WTC11 (cell line): ENCODE results near the gene ZCCHC24.

Experiments
- AFF4 ChIP-seq: sonication (generic); formaldehyde crosslinking; IDR thresholded peaks from 2 replicates; pipeline ENCODE4 v1.8.1; 2023; ENCODE audit warnings: mild to moderate bottlenecking, missing genetic modification reagents, borderline replicate concordance
- ATF2 ChIP-seq: sonication (generic); formaldehyde crosslinking; IDR thresholded peaks from 2 replicates; pipeline ENCODE4 v1.8.1; 2022; ENCODE audit warnings: low read depth, missing genetic modification reagents, borderline replicate concordance
- ATF3 ChIP-seq: sonication (generic); formaldehyde crosslinking; conservative IDR thresholded peaks from 2 replicates; pipeline ENCODE4 v1.8.1; 2022; ENCODE audit warnings: mild to moderate bottlenecking, missing genetic modification reagents
- CREB1 ChIP-seq: sonication (generic); formaldehyde crosslinking; IDR thresholded peaks from 2 replicates; pipeline ENCODE4 v1.8.0; 2023; ENCODE audit warnings: mild to moderate bottlenecking, missing genetic modification reagents
- CTCF ChIP-seq: fragments of 200-600 bp; IDR thresholded peaks from 2 replicates; pipeline ENCODE4 v1.8.0; 2022; ENCODE audit warnings: antibody characterized with exemption
- IRF1 ChIP-seq: sonication (generic); formaldehyde crosslinking; IDR thresholded peaks from 2 replicates; pipeline ENCODE4 v1.8.0; 2023; ENCODE audit warnings: missing genetic modification reagents
- KAT7 ChIP-seq: sonication (generic); formaldehyde crosslinking; IDR thresholded peaks from 2 replicates; pipeline ENCODE4 v1.8.1; 2023; ENCODE audit warnings: missing genetic modification reagents, mild to moderate bottlenecking, borderline replicate concordance
- MYBL2 ChIP-seq: sonication (generic); formaldehyde crosslinking; IDR thresholded peaks from 2 replicates; pipeline ENCODE4 v1.8.1; 2023; ENCODE audit warnings: mild to moderate bottlenecking, moderate library complexity, missing genetic modification reagents
- NFYB ChIP-seq: sonication (generic); formaldehyde crosslinking; conservative IDR thresholded peaks from 2 replicates; pipeline ENCODE4 v1.8.0; 2022; ENCODE audit warnings: low read depth, missing genetic modification reagents
- PRDM15 ChIP-seq: sonication (generic); formaldehyde crosslinking; IDR thresholded peaks from 2 replicates; pipeline ENCODE4 v1.8.0; 2022; ENCODE audit warnings: missing genetic modification reagents
- PREB ChIP-seq: sonication (generic); formaldehyde crosslinking; IDR thresholded peaks from 2 replicates; pipeline ENCODE4 v1.8.1; 2022; ENCODE audit warnings: mild to moderate bottlenecking, missing genetic modification reagents, moderate library complexity, borderline replicate concordance
- PRRX2 ChIP-seq: fragments of 250-450 bp; sonication (Bioruptor Pico); IDR thresholded peaks from 2 replicates; pipeline ENCODE4 v1.8.0; 2021; ENCODE audit warnings: mild to moderate bottlenecking
- TEAD1 ChIP-seq: sonication (generic); formaldehyde crosslinking; IDR thresholded peaks from 2 replicates; pipeline ENCODE4 v1.8.0; 2022; ENCODE audit warnings: mild to moderate bottlenecking, missing genetic modification reagents
- ZNF512 ChIP-seq: sonication (generic); formaldehyde crosslinking; IDR thresholded peaks from 2 replicates; pipeline ENCODE4 v1.8.1; 2022; ENCODE audit warnings: missing genetic modification reagents, borderline replicate concordance

GRCh38 chr10:79468841-79469585 lies 23.6 kb upstream of the ZCCHC24 start:
- TF ChIP-seq PRDM15 (CRISPR knock-in tag) (no peak), KAT7 (no peak), CTCF (no peak), ATF2 (CRISPR knock-in tag) (no peak), PRRX2 (CRISPR knock-in tag) (no peak), ZNF512 (CRISPR knock-in tag) (no peak), TEAD1 (CRISPR knock-in tag) (no peak), ATF3 (no peak), PREB (CRISPR knock-in tag) (no peak), IRF1 (CRISPR knock-in tag) (no peak), MYBL2 (CRISPR knock-in tag) (no peak), AFF4 (CRISPR knock-in tag) (no peak), CREB1 (CRISPR knock-in tag) (no peak), NFYB (CRISPR knock-in tag) (no peak)
